GM20000 (cell line): ENCODE data around the gene ARFGEF2.
"Not testable (repeated sequence)": the region's sequence is repeated elsewhere in the genome, so short reads cannot be mapped to it uniquely, and the experiment has no call there.

Experiments used
- DNase-seq: peaks from one replicate; pipeline ENCODE4 v3.0.0; 2012; ENCODE audit warnings: low spot score
- CTCF ChIP-seq: IDR thresholded peaks from 2 replicates; pipeline ENCODE4 v1.5.1; 2012; ENCODE audit warnings: mild to moderate bottlenecking, control low read depth; ENCODE audit errors: extremely low read depth, missing control alignments

The ARFGEF2 gene

GRCh38 chr20:48970681-48971365, 49.3 kb downstream of the ARFGEF2 start:
- no peak for DNase-seq
- no peak for TF ChIP-seq CTCF

DNA sequence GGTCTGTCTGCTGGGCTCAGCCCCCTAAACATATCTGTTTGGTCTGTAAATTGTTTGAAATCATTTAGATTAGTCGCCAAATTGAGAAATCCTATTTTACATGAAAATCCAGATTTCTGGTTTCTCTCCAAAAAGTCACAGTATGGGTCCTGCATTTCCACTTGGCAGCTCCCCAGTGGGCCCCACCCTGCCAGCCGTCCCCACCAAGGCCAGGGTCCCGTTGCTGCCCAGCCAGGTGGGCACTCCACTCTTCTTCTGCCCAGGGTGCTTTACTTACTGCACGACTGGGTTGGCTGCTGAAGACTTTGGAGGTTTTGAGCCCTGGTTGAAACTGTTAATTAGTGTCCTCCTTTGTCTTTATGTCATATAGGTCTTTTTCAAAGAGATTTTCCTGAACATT, 50.4 kb downstream of the ARFGEF2 start:
- no peak for DNase-seq
- no peak for TF ChIP-seq CTCF

GRCh38 chr20:48972816-48973215, 51.3 kb downstream of the ARFGEF2 start:
- TF ChIP-seq CTCF = no peak
- DNase-seq = no peak

GRCh38 chr20:48975955-48976354, 54.4 kb downstream of the ARFGEF2 start:
- no peak for DNase-seq
- TF ChIP-seq CTCF = no peak

DNA sequence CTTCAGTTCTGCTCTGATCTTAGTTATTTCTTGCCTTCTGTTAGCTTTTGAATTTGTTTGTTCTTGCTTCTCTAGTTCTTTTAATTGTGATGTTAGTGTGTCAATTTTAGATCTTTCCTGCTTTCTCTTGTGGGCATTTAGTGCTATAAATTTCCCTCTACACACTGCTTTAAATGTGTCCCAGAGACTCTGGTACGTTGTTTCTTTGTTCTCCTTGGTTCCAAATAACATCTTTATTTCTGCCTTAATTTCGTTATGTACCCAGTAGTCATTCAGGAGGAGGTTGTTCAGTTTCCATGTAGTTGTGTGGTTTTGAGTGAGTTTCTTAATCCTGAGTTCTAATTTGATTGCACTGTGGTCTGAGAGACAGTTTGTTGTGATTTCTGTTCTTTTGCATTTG, 58.5 kb downstream of the ARFGEF2 start:
- not testable (repeated sequence) for DNase-seq

- DNase-seq = no peak
- TF ChIP-seq CTCF = no peak
Observed at GRCh38 chr20:48983423-48984400, 62.2 kb downstream of the ARFGEF2 start.

- no peak for TF ChIP-seq CTCF
- DNase-seq = no peak
Observed at GRCh38 chr20:48984575-48985219, 63.2 kb downstream of the ARFGEF2 start.
